Uterus (tissue), 2 donors: ENCODE data around the gene CTDSPL2.

Source experiments
- CTCF ChIP-seq, 4 experiments: fragments of 200-600 bp in 2 of 4; fragments of 450-650 bp in 2 of 4; sonication (generic) in 2 of 4; IDR thresholded peaks; one replicate each; pipeline ENCODE4 v1.5.1; 2016 to 2019; ENCODE audit warnings: antibody characterized with exemption in 4 of 4, mild to moderate bottlenecking in 2 of 4, moderate library complexity in 1 of 4
- POLR2A ChIP-seq, 2 donors: fragments of 450-650 bp; IDR thresholded peaks; one replicate each; pipeline ENCODE4 v1.6.1; 2016; ENCODE audit warnings: antibody characterized with exemption in 2 of 2, mild to moderate bottlenecking in 1 of 2, moderate library complexity in 1 of 2

- no peak for TF ChIP-seq CTCF (IDR thresholded peaks at IDR 0.05)
- no peak for TF ChIP-seq POLR2A (IDR thresholded peaks at IDR 0.05)
Observed at GRCh38 chr15:44568338-44568737, 140.9 kb downstream of the CTDSPL2 start.
